Panc1 (cell line): Measurements from ENCODE around the gene SBF2. TPM values are rescaled to one million over a fixed set of nuclear protein-coding genes. Genes with fewer than 3 reads are reported as not detected.

Experiments used
- ATAC-seq: fragments of 200-7000 bp; cut with Tn5 transposase; 2 replicates; pipeline ENCODE4 v1.9.1; 2020; ENCODE audit warnings: mild to moderate bottlenecking, moderate library complexity
- BruUV-seq: library from RNA; stranded (reverse); fragments of 400-500 nt; replicated peaks from 2 replicates; lab custom pipeline; 2021; lab: Mats Ljungman, UMichigan
- CTCF ChIA-PET: fragments of 300-600 bp; sonication (Branson Sonifier 250); formaldehyde crosslinking; loops from one replicate; lab custom pipeline; 2022; ENCODE audit warnings: antibody characterized with exemption; lab: Charles Lee
- POLR2A ChIA-PET: fragments of 300-600 bp; sonication (Branson Sonifier 250); formaldehyde crosslinking; loops from one replicate; lab custom pipeline; 2022; ENCODE audit warnings: antibody characterized with exemption; lab: Charles Lee
- DNase-seq: peaks from one replicate; pipeline ENCODE4 v3.0.0-alpha.2; 2010; ENCODE audit warnings: low read depth, low spot score
- H3K27ac ChIP-seq: 2 replicates; pipeline ENCODE4 v1.5.1; 2011; ENCODE audit warnings: mild to moderate bottlenecking, low read length, inconsistent platforms
- H3K27me3 ChIP-seq: fragments of 200-500 bp; sonication (Bioruptor generic); 2 replicates; pipeline ENCODE4 v1.6.0; 2014; ENCODE audit warnings: low read length, inconsistent platforms; ENCODE audit not compliant: control insufficient read depth, insufficient read depth
- H3K36me3 ChIP-seq: fragments of 200-500 bp; sonication (Bioruptor generic); 2 replicates; pipeline ENCODE4 v1.5.1; 2014; ENCODE audit warnings: inconsistent platforms, mild to moderate bottlenecking, low read length, moderate library complexity; ENCODE audit not compliant: control insufficient read depth, insufficient read depth
- H3K4me1 ChIP-seq: 2 replicates; pipeline ENCODE4 v1.5.1; 2011; ENCODE audit warnings: inconsistent platforms, mild to moderate bottlenecking, low read length, moderate library complexity; ENCODE audit not compliant: control insufficient read depth, insufficient read depth
- H3K4me3 ChIP-seq, 2 experiments: 2 replicates each; pipeline ENCODE4 v1.5.1; 2011 to 2012; ENCODE audit warnings: low read depth in 2 of 2, low read length in 2 of 2, mild to moderate bottlenecking in 2 of 2, inconsistent platforms in 1 of 2, moderate library complexity in 1 of 2
- H3K9me3 ChIP-seq: fragments of 200-500 bp; sonication (Bioruptor generic); 2 replicates; pipeline ENCODE4 v1.5.1; 2014; ENCODE audit warnings: low read depth, mild to moderate bottlenecking, inconsistent platforms, low read length, moderate library complexity; ENCODE audit not compliant: control insufficient read depth, insufficient read depth
- CTCF ChIP-seq: fragments of 450-650 bp; IDR thresholded peaks from 2 replicates; pipeline ENCODE4 v1.5.1; 2017; ENCODE audit warnings: mild to moderate bottlenecking
- POLR2AphosphoS5 ChIP-seq: IDR thresholded peaks from 2 replicates; pipeline ENCODE4 v1.6.1; 2012; ENCODE audit warnings: mild to moderate bottlenecking, low read depth, low read length, moderate library complexity
- REST ChIP-seq, 2 experiments: IDR thresholded peaks; 2 replicates each; pipeline ENCODE4 v1.6.1; 2011 to 2012; ENCODE audit warnings: low read depth in 2 of 2, control low read depth in 1 of 2, low read length in 1 of 2, mild to moderate bottlenecking in 1 of 2, moderate library complexity in 1 of 2; ENCODE audit not compliant: insufficient read depth in 1 of 2
- SIN3A ChIP-seq: IDR thresholded peaks from 2 replicates; pipeline ENCODE4 v1.6.1; 2012; ENCODE audit warnings: low read depth, mild to moderate bottlenecking, low read length, moderate library complexity, borderline replicate concordance; ENCODE audit not compliant: insufficient read depth
- TCF7L2 ChIP-seq: IDR thresholded peaks from 2 replicates; pipeline ENCODE4 v1.6.1; 2011; ENCODE audit warnings: mild to moderate bottlenecking, low read depth, low read length, inconsistent platforms
- in situ Hi-C: cut with HindIII; loops from 2 replicates; pipeline ENCODE4 v1.10.0; 2016; ENCODE audit warnings: low sequenced_read_pairs, low pct_unique_long_range_greater_than_20kb
- intact Hi-C: fragments of 100-400 bp; cut with micrococcal nuclease; formaldehyde crosslinking; loops from one replicate; pipeline ENCODE4 v1.10.0; 2022; ENCODE audit not compliant: unreplicated experiment
- total RNA-seq: library from RNA; stranded (reverse); gene quantifications from one replicate; pipeline ENCODE4 v1.2.1, GENCODE V29; 2021; ENCODE audit not compliant: unreplicated experiment

Gene SBF2
- total RNA-seq, 1 experiment from 2014 or later = 65.0 TPM

- Histone ChIP-seq H3K9me3 (no peaks in the 10 kb centered on the region), H3K27me3 (no peaks in the 10 kb centered on the region), H3K4me1 (peaks cover 10% of the 10 kb centered on the region), H3K4me3 (no peak overlapping the region), H3K36me3 (no peaks in the 10 kb centered on the region), H3K27ac (no peak overlapping the region)
- ATAC-seq (no peak), DNase-seq (no peak)
- CTCF ChIA-PET = no interaction called here
- BruUV-seq = no TSS peak
- intact Hi-C loops = no loop called here
- in situ Hi-C loops = no loop called here
- POLR2A ChIA-PET = interaction anchor here (0.6 kb wide), 1 partner anchor 11 kb away, joined by 4 read pairs; no protein-coding TSS in a partner anchor
- TF ChIP-seq TCF7L2 (no peak), CTCF (no peak), SIN3A (no peak), POLR2AphosphoS5 (no peak), REST (IDR thresholded peaks at IDR 0.05; ENCODE audit: insufficient read depth in 1 of 2, low read depth in 2 of 2, low read length in 1 of 2) (no peak)
Observed at GRCh38 chr11:10285148-10285802, 8.7 kb downstream of the SBF2 start.

GRCh38 chr11:10283991-10284390 is 10.0 kb downstream of the SBF2 start:
- Histone ChIP-seq H3K27me3 (no peaks in the 10 kb centered on the region), H3K9me3 (no peaks in the 10 kb centered on the region), H3K27ac (no peak overlapping the region), H3K4me3 (no peak overlapping the region), H3K36me3 (no peaks in the 10 kb centered on the region), H3K4me1 (peaks cover 4% of the 10 kb centered on the region; the same call in 1 of the 2 replicates)
- CTCF ChIA-PET = no interaction called here
- no peak for TF ChIP-seq REST (IDR thresholded peaks at IDR 0.05; ENCODE audit: insufficient read depth in 1 of 2, low read depth in 2 of 2, low read length in 1 of 2)
- no peak for TF ChIP-seq POLR2AphosphoS5
- no peak for TF ChIP-seq TCF7L2
- TF ChIP-seq SIN3A = no peak
- no peak for TF ChIP-seq CTCF
- DNase-seq (no peak), ATAC-seq (no peak)
- BruUV-seq = no TSS peak
- in situ Hi-C loops (no loop called here), intact Hi-C loops (no loop called here)
- POLR2A ChIA-PET = no interaction called here
